ENCODE measurements around the gene ACSM5.
"Not testable (repeated sequence)": the region's sequence is repeated elsewhere in the genome, so short reads cannot be mapped to it uniquely, and the experiment has no call there.

Gene ACSM5

DNA sequence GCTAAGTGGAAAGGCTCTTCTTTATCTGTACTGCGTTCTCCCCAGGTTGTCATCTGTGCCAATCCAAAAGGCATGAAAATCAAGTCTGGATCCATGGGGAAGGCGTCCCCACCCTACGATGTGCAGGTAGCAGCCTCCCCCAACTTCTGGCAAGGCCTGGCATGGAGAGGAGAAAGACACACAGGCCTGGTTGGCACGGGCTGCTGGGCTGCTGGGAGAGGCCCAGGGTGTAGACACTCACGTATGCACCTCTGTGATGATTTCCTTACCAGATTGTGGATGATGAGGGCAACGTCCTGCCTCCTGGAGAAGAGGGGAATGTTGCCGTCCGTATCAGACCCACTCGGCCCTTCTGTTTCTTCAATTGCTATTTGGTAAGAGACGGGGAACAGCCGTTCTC lies 21.6 kb downstream of the ACSM5 start:
- Histone ChIP-seq H3K4me1 (no peaks in the 10 kb centered on the region), H3K4me3 (no peak overlapping the region), H3K27ac (no peak overlapping the region), H3K36me3 (no peaks in the 10 kb centered on the region), H3K9me3 (no peaks in the 10 kb centered on the region), H3K27me3 (no peaks in the 10 kb centered on the region)
- no peak for DNase-seq
- intact Hi-C loops (cut with DNase I; ENCODE audit: low total_unique reads) = no loop called here
- no peak for TF ChIP-seq CTCF (IDR thresholded peaks at IDR 0.05)

DNA sequence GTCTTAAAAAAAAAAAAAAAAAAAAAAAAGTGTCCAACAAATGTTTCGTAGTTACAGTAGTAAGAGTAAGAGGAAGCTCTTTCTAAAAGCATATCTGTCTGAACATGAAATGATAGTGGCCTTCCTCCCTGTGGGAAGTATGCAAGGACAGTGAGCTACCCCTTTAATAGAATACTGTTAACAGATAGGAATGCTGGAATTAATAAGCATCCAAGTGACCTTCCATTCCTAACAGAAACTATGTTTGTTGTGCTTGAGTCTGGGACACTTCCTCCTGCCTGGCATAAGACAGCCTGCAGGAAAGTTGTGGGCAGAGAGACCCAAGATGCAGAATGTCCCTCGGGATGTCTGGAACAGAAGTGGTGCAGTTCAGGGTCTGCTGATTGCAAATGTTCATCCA lies 29.6 kb downstream of the ACSM5 start:
- H3K9me3 ChIP-seq; H3K36me3 ChIP-seq; H3K4me3 ChIP-seq; DNase-seq; intact Hi-C loops (cut with DNase I; ENCODE audit: low total_unique reads); H3K27me3 ChIP-seq: not testable (repeated sequence)
- H3K27ac ChIP-seq = peak overlapping the region; percentile 73 to 74
- peaks cover 0 to 42% (median 2%) of the 10 kb centered on the region in 4 donors for H3K4me1 ChIP-seq

GRCh38 chr16:20439820-20440231 lies 30.5 kb downstream of the ACSM5 start:
- H3K4me3 ChIP-seq; intact Hi-C loops (cut with DNase I; ENCODE audit: low total_unique reads); H3K9me3 ChIP-seq; H3K27me3 ChIP-seq; H3K36me3 ChIP-seq: not testable (repeated sequence)
- Histone ChIP-seq H3K27ac (peak overlapping the region; percentile 68 to 74), H3K4me1 (peaks cover 0 to 42% (median 2%) of the 10 kb centered on the region in 4 donors)
- DNase-seq = peak; percentile 68 to 85

DNA sequence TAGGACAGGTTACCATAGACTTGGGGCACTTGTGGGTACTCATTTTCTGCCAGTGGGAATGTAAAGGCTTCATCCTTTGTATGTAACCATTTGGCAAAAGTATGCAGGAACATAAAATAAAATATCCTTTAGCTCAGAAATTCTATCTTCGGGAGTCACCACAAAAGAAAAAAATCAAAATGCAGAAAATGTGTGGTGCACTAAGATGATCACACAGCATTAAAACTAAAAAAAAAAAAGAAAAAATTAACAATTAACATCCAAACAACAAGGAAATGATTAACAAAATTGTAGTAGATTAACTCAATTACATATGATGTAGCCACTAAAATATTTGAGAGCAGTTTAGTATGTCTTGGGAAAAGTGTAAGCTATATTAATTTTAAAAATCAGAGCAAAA lies 31.4 kb downstream of the ACSM5 start:
- H3K27me3 ChIP-seq; H3K9me3 ChIP-seq; intact Hi-C loops (cut with DNase I; ENCODE audit: low total_unique reads); H3K36me3 ChIP-seq; DNase-seq; H3K4me3 ChIP-seq: not testable (repeated sequence)
- peaks cover 0 to 42% (median 2%) of the 10 kb centered on the region in 4 donors for H3K4me1 ChIP-seq
- peak overlapping the region; percentile 84 to 86 for H3K27ac ChIP-seq

DNA sequence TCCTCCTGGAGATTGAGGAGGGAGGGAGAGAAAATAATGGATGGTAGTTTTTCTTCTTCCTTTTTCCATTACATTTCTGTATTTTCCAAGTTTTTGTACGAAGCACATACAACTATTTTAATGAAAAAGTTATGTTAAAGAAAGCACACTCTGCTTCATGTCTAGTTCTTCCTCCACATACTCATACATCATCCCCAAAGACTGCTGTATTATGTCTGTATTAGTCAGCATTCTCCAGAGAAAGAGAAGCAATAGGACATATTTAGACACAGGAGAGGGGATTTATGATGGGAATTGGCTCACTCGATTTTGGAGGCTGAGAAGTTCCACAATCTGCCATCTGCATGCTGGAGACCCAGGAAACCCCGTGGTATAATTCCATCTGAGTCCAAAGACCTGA lies 31.9 kb downstream of the ACSM5 start:
- Histone ChIP-seq H3K4me3 (no peak overlapping the region), H3K4me1 (peaks cover 0 to 42% (median 2%) of the 10 kb centered on the region in 4 donors), H3K36me3 (no peaks in the 10 kb centered on the region), H3K9me3 (no peaks in the 10 kb centered on the region), H3K27ac (peak overlapping the region; percentile 84 to 86), H3K27me3 (no peaks in the 10 kb centered on the region)
- intact Hi-C loops (cut with DNase I; ENCODE audit: low total_unique reads) = no loop called here
- TF ChIP-seq CTCF (IDR thresholded peaks at IDR 0.05) = no peak
- no peak for DNase-seq

- intact Hi-C loops (cut with DNase I; ENCODE audit: low total_unique reads); H3K4me3 ChIP-seq; H3K27me3 ChIP-seq; DNase-seq; H3K36me3 ChIP-seq; H3K9me3 ChIP-seq: not testable (repeated sequence)
- H3K4me1 ChIP-seq = peaks cover 0 to 39% (median 2%) of the 10 kb centered on the region in 4 donors
- H3K27ac ChIP-seq = peak overlapping the region; percentile 84 to 86
Observed at GRCh38 chr16:20441859-20442258, 32.5 kb downstream of the ACSM5 start.

- DNase-seq; H3K27me3 ChIP-seq; H3K4me3 ChIP-seq; H3K9me3 ChIP-seq; H3K36me3 ChIP-seq; H3K27ac ChIP-seq; H3K4me1 ChIP-seq; intact Hi-C loops (cut with DNase I; ENCODE audit: low total_unique reads): not testable (repeated sequence)
Observed at GRCh38 chr16:20446652-20447393, 37.5 kb downstream of the ACSM5 start.

DNA sequence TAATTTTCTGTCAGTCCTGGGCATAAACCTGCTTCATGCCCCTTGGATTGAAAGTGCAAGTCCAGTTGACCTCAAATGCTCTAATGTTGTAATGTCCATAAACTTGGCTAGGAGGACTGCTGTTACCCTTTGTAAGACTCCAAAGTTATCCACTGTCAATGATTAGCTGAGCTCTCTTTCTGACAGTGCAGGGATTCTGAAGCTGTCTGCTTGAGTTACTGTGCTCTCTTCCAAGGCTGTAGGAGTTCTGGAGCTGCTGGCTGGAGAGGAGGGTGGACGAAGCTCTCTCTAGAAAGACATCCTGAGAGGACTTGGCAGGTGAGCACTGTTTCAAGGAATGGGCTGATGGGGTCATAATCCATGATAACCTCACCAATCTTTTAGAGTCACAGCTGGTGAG lies 42.0 kb downstream of the ACSM5 start, which contains the start of gene ACSM2A:
TSS of gene ACSM2A (plus strand) at position 158 of the 400 bp plus-strand sequence. CDS start 8,594 bp downstream, outside the sequence.
- H3K4me3 ChIP-seq; intact Hi-C loops (cut with DNase I; ENCODE audit: low total_unique reads); DNase-seq; H3K4me1 ChIP-seq; H3K27me3 ChIP-seq; H3K36me3 ChIP-seq; H3K27ac ChIP-seq; H3K9me3 ChIP-seq: not testable (repeated sequence)

GRCh38 chr16:20453633-20454032 lies 44.3 kb downstream of the ACSM5 start:
- H3K27me3 ChIP-seq; H3K36me3 ChIP-seq; H3K4me1 ChIP-seq; H3K4me3 ChIP-seq; H3K27ac ChIP-seq; DNase-seq; H3K9me3 ChIP-seq; intact Hi-C loops (cut with DNase I; ENCODE audit: low total_unique reads): not testable (repeated sequence)

- H3K27ac ChIP-seq; H3K4me3 ChIP-seq; DNase-seq; intact Hi-C loops (cut with DNase I; ENCODE audit: low total_unique reads); H3K9me3 ChIP-seq; H3K36me3 ChIP-seq; H3K27me3 ChIP-seq; H3K4me1 ChIP-seq: not testable (repeated sequence)
Observed at GRCh38 chr16:20459227-20459626, 49.9 kb downstream of the ACSM5 start.

- DNase-seq; H3K4me3 ChIP-seq; H3K4me1 ChIP-seq; H3K27ac ChIP-seq; H3K9me3 ChIP-seq; intact Hi-C loops (cut with DNase I; ENCODE audit: low total_unique reads); H3K36me3 ChIP-seq; H3K27me3 ChIP-seq: not testable (repeated sequence)
Observed at GRCh38 chr16:20460313-20460712, 51.0 kb downstream of the ACSM5 start.

DNA sequence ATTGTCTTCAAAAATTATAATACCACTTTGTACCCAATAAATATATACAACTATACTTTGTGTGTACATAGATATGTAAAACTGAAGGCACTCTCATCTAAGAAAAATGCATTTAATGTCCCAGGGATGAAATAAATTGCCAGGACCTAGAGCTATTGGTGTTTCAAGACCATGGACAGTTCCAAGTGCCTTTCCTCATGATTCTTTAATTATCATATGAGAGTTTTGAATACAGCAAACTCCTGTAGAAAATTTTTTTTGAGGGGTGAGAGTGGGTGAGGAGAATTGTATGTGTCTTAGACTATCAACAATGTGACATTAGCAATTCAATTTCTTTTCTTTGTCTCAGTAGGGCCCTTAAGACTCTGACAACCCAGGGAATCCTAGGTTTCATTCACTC lies 59.6 kb downstream of the ACSM5 start:
- H3K27ac ChIP-seq; H3K36me3 ChIP-seq; DNase-seq; H3K9me3 ChIP-seq; intact Hi-C loops (cut with DNase I; ENCODE audit: low total_unique reads); H3K27me3 ChIP-seq; H3K4me3 ChIP-seq; H3K4me1 ChIP-seq: not testable (repeated sequence)

All from tibial artery (tissue), 4 donors.